GM19351 (cell line): ENCODE results near the gene NTN3.
"Not testable (repeated sequence)": the region's sequence is repeated elsewhere in the genome, so short reads cannot be mapped to it uniquely, and the experiment has no call there.

Experiments used
- ATAC-seq: cut with Tn5 transposase; IDR thresholded peaks from one replicate; pipeline ENCODE4 v1.9.1; 2021; ENCODE audit warnings: mild to moderate bottlenecking, moderate library complexity; ENCODE audit not compliant: unreplicated experiment

NTN3 gene

GRCh38 chr16:2439598-2439997 is 31.5 kb upstream of the NTN3 start:
- no peak for ATAC-seq

GRCh38 chr16:2441143-2441804 is 29.8 kb upstream of the NTN3 start:
- not testable (repeated sequence) for ATAC-seq

- no peak for ATAC-seq
Observed at GRCh38 chr16:2443555-2443954, 27.5 kb upstream of the NTN3 start.

GRCh38 chr16:2447920-2448583 is 23.0 kb upstream of the NTN3 start:
- no peak for ATAC-seq

- ATAC-seq = no peak
Observed at GRCh38 chr16:2449118-2449517, 22.0 kb upstream of the NTN3 start.

GRCh38 chr16:2450535-2450934 is 20.6 kb upstream of the NTN3 start:
- no peak for ATAC-seq

- ATAC-seq = no peak
Observed at GRCh38 chr16:2450975-2451381, 20.1 kb upstream of the NTN3 start.

- ATAC-seq = no peak
Observed at GRCh38 chr16:2451851-2452320, 19.2 kb upstream of the NTN3 start.

GRCh38 chr16:2452650-2453049 is 18.4 kb upstream of the NTN3 start:
- ATAC-seq = no peak

GRCh38 chr16:2455081-2455845 is 15.8 kb upstream of the NTN3 start:
- no peak for ATAC-seq

- no peak for ATAC-seq
Observed at GRCh38 chr16:2456551-2457153, 14.4 kb upstream of the NTN3 start.

- ATAC-seq = no peak
Observed at GRCh38 chr16:2457267-2457666, 13.8 kb upstream of the NTN3 start.

- ATAC-seq = no peak
Observed at GRCh38 chr16:2457946-2458345, 13.2 kb upstream of the NTN3 start.

GRCh38 chr16:2458887-2459646 is 12.0 kb upstream of the NTN3 start:
- ATAC-seq = no peak

- peak; percentile 93 for ATAC-seq
Observed at GRCh38 chr16:2459647-2460390, 11.3 kb upstream of the NTN3 start, which contains the start of gene TEDC2. TEDC2 (plus strand) TSS chr16:2460109; CDS start chr16:2460145, 36 bp downstream.

GRCh38 chr16:2460391-2460713 is 10.7 kb upstream of the NTN3 start:
- ATAC-seq = no peak

- no peak for ATAC-seq
Observed at GRCh38 chr16:2460916-2461315, 10.2 kb upstream of the NTN3 start.

GRCh38 chr16:2462031-2462866 is 8.8 kb upstream of the NTN3 start:
- ATAC-seq = no peak

GRCh38 chr16:2464333-2464732 is 6.8 kb upstream of the NTN3 start:
- no peak for ATAC-seq
